NK-92 (cell line): Measurements from ENCODE around the gene HMG20B.
"Not testable (repeated sequence)": the region's sequence is repeated elsewhere in the genome, so short reads cannot be mapped to it uniquely, and the experiment has no call there.

Experiments used
- DNase-seq: peaks from one replicate; lab custom pipeline; 2025; ENCODE audit not compliant: unreplicated experiment; lab: John Stamatoyannopoulos, UW

HMG20B gene

DNA sequence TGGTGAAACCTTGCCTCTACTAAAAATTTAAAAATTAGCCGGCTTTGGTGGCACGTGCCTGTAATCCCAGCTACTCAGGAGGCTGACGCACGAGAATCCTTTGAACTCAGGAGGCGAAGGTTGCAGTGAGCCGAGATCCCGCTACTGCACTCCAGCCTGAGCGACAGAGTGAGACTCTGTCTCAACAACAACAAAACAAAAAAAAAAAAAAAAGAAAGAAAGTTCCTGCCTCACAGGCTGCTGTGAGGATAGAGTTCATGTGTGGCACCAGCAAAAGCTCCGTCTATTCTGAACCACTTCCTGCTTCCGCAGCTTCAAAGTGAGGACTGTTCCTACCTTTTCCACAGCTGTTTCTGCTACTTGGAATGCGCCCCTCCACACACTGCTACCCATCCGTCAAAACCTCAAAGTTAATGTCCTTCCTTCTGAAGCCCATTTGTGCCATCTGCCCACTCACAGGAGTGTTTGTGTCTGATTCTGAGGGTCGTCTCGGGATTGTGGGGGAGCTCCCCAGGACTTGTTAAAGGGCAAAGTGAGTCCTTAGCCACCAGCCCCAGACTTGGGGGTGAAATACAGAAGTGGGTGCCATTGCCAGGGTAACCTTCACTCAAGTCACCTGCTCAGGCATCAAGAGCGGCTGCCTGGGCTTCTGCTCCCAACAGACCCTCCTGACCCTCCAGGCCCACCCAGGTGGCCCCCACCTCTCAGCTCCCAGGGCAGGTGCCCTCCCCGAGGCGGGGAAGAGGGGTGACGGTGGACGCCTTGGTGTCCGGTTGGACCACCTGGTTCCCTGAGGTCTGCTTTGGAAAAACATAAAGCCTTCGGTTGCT, 18.3 kb upstream of the HMG20B start:
- DNase-seq = no peak

DNA sequence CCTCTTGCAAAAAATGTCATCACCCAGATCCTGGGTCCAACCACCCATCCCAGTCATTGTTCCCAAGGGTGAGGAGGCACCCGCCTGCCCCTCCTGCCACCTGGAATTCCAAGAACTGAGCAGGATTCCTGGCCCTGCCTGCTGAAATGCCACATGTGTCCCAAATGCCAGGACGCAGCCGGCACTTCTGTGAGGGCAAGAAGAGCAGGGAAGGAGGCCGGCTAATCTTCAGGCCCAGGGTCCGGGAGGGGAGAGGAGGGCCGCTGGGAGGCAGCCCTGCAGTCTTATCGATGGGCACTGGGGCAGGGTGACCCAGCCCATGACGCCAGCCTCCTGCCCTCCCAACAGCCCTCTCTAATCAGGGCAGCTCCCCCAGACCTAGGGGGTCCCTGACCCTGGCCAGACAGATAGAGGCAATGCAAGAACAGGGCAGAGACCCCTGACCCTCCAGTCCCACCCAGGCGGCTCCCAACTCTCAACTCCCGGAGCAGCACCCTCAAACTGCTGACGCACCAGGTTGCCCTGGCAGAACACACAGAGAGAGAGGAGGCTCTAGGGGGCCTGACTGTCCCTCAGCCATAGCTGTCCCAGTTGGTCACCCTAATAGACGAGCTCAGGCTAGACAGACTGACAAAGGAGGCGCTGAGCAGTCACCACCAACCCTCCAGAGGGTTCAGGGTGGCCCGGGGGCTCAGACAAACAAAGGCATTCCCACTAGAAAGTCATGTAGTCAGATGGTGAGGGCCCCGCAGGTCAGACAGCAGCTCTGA, 16.9 kb upstream of the HMG20B start:
- no peak for DNase-seq

DNA sequence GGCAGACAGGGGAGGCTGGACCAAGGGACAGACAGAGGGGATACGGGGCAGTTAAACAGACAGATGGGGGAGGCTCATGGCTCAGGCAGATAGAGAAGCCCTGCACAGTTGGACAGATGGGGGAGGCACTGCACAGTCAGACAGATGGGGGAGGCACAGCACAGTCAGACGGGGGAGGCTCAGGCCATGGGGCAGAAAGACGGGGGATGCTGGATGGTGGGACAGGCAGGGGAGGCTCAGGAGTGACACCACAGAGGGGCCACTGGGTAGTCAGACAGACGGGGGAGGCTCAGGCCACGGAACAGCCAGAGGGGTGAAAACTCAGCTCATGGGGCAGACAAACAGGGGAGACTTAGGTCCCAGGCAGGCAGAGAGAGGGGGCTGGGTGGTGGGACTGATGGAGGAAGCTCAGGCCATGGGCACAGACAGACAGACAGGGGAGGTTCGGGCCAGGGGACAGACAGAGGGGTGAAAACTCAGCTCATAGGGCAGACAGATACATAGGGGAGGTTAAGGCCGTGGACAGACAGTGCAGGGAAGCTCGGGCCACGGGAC, 16.2 kb upstream of the HMG20B start:
- no peak for DNase-seq

DNA sequence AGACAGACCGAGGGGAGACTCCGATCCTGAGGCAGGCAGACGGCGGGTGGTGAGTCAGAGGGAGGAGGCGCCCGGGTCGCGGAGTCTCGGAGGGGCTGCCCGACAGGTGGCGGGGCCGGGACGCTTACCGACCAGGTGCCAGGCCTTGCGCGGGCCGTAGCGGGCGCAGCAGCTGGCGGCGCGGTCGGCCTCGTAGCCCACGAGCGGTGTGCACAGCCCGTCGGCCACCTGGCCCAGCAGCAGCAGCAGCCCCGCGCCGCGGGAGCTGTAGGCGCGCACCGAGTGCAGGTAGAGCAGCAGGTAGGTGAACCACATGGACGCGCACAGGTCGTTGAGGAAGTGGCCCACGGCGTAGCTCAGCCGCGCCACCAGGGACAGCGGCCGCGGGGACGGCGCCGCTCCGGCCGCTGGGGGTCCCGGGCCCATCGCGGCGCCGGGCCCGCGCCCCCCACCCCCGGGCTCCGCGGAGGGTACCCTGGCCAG, 15.7 kb upstream of the HMG20B start:
- DNase-seq = no peak

DNA sequence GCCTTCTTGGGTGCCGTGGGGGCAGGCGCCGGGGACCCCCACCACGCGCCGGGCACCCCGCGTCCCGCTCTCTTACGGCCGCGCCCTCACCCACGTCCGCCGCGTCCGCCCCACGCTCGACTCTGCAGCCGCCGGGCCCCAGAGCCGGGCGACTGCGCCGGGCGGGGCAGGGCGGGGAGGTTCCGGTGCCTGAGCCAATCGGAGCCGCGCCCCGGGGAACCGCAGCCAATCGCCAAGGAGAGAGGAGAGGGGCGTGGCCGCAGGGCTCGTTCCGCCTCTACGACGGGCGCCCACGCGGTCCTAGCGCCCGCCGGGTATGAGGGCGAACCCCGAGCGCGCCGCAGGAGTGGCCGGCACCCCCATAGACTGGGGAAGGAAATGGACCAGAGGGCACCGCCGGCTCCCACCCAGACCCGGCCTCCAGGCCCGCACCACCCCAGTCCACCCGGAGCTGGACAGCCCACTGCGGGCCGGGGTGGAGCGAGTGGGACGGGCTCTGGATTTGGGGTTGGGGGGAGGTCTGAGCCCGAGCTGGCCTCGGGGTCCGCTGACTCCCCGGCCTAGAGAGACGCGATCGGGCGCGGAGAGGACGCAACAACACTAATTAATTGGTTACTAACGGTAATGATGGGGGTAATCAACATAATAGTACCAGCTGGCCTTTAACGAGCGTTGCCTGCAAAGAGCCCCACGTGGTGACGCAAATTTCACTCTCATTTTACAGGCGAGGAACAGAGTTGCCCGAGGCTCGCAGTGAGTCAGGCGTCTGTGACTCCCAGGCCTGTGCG, 15.1 kb upstream of the HMG20B start, which contains the start of gene MFSD12:
MFSD12 (minus strand) TSS at position 126 of the 788 bp plus-strand sequence. CDS start 183 bp downstream, outside the sequence.
- peak; percentile 60 for DNase-seq

DNA sequence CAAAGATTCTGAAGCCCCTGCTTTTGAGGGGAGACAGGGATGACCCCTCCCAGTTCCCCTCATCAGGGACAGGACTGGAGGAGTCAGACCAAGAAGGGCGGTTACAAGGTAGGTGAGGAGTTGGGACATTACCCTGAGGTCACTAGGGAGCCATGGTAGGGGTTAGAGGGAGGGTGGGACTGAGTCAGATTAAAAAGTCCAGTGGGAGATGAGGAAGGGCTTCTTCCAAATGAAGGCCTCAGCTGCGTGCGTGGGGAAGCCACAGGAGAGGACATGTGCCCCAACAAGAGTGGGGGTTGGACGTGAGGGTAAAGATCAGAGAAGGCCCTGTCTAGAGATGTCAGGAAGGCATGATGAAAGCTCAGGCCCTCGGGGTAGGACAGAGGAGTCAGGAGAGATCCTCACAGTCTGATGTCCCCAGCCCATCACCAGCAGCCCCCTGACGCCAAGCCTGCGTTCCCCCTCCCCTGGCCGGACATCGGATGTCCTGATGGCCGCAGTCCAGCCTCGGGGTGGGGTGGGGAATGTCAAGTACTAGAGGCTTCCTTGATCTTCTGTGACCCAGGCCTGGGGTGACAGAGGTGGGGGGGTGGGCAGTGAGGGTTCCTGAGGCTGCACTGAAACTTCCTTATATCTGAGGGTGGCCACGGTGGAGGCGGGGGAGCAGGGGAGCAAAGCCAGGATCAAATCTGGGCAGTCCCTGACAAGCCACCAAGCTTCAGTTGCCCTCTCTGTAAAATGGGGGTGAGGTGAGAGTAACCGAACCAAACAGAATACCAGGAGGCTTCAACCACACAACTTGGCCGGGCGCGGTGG, 8.8 kb upstream of the HMG20B start:
- DNase-seq = no peak

DNA sequence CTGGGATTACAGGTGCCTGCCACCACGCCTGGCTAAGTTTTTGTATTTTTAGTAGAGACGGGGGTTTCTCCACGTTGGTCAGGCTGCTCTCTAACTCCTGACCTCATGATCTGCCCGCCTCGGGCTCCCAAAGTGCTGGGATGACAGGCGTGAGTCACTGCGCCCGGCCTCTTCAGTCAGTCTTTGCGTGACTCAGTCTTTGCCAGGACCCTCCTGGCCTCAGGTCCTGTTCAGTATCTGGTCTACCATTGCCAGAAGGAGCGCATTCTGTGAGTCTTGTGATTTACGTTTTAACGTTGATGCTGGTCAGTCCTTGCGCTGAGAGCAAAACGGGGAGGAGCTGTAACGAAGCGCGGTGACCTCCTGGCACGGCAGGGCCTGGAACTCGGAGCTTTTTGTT, 7.6 kb upstream of the HMG20B start:
- DNase-seq = no peak

DNA sequence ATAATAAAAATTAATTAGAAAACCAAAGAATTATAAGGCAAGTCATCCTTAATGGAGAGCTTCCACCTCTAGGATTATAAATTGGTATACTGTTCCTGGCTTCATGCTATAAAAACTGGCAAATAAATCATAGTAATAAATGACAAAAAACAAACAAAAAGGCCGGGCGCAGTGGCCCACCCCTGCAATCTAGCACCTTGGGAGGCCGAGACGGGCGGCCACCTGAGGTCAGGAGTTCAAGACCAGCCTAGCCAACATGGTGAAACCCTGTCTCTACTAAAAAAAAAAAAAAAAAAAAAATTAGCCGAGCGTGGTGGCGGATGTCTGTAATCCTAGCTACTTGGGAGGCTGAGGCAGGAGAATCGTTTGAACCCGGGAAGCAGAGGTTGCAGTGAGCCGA, 2.7 kb upstream of the HMG20B start:
- DNase-seq = not testable (repeated sequence)

DNA sequence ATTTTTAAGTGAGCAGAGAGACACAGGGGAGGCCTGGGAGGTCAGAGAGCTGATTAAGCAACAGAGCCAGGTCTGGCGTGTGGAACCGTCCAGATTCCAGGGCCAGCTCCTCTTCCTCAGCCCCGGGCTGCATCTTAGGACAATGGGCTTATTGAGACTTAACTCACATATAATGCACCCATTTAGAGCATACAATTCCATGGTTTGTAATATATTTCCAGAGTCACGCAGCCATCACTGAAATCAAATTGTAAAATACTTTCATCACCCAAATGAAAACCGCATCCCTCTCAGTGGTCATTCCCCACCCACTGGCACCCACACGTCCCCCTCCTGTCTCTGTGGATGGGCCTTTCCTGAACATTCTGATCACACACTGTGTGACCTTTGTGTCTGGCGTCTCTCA, 2.1 kb upstream of the HMG20B start:
- DNase-seq = no peak

DNA sequence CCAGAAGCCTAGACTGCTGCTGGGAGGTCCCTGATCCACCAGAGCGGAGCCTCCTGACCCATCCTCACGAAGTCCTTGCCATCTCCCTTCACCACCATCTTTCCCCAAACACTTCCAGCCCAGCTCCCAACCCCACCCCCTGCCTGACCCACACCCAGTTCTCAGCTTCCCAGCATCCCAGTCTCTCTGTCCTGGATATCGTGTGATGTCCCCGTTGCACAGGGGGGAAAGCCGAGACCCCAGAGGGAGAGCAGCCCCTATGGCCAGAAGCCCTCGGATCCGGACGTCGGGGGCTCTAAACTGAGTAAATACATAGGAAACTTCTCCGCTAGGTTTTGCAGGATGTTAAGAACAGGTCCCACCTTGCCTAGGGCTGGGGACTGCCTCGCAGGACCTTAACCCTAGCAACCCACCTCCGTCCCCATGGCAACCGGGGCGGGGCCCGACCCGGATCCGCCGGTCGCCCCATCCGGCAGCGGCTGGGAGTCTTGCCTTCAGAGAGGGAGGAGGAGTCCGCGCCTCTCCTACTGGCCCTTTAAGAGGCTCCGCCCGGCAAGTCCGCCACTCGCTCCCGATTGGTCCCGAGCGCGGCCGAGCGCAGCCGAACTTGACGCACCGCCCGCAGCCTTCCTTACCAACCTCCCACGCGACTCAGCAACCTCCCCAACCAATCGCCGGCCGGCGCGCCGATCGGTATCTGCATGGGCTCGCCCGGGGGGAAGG, 451 bp upstream of the HMG20B start:
- peak; percentile 97 for DNase-seq

DNA sequence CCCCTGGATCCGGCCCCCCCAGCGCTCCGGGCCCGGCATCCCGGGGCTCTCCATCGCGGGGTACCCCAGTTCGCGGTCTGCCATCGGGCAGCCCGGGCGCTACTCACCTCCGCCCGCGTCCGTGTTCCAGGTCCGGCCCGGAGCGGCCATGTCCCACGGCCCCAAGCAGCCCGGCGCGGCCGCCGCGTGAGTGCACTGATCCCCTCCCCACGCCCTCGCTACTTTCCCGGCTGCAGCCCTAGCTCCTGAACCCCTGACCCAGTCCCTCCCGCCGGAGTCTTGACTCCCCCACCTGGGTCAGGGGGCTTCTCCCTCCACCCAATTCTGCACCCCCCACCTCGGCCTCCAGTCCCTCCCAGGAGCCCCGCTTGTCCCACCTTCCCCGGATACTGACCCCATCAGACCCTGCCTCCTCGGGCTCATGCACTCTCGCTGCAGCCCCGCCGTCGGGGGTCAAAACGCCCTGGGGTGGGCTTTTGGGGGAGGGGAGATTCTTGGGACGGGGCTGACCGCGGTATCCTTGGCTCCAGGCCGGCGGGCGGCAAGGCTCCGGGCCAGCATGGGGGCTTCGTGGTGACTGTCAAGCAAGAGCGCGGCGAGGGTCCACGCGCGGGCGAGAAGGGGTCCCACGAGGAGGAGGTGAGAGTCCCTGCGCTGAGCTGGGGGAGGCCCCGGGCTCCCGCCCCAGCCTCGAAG, 566 bp downstream of the HMG20B start:
- no peak for DNase-seq

DNA sequence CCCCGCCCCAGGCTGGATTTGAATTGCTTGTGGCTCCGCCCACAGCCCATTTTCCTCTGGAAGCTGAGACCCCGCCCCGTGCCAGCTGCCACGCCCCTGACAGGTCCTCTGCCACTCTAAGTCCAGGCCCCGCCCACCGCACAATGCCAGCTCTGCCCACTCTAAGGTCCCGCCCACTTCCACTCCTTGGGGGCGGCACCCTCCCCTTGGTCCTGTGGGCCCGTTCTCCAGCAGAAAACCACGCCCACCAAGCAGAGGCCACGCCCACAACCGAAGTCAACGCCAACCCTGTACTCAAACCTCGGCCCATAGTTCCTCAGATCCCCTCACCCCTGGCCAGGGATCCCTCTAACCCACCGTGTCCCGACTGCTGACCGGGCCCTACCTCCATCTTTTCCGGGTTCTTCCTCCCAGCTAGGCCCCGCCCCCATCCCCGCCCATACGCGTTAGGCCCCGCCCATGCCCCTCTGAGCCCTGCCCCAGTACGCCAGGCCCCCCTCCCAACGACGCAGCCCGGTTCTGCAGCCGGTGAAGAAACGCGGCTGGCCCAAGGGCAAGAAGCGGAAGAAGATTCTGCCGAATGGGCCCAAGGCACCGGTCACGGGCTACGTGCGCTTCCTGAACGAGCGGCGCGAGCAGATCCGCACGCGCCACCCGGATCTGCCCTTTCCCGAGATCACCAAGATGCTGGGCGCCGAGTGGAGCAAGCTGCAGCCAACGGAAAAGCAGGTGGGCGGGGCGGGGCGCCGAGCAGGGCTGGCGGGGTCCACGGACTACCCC, 1.3 kb downstream of the HMG20B start:
- no peak for DNase-seq

DNA sequence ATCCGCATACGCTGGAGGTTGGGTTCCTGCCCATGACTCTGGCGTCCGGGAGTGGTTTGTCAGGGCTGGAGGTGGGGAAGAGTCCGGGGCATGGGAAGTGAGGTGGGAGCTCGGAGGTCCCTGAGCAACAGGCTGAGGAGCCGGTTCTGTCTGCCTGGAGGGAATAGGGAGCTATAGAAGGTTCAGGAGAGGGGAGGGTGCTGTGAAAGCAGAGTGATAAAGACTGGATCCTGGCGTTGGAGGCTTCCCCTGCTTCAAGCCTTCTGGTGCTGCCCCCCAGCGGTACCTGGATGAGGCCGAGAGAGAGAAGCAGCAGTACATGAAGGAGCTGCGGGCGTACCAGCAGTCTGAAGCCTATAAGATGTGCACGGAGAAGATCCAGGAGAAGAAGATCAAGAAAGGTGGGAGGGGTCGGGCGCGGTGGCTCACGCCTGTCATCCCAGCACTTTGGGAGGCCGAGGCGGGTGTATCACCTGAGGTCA, 2.6 kb downstream of the HMG20B start:
- no peak for DNase-seq

DNA sequence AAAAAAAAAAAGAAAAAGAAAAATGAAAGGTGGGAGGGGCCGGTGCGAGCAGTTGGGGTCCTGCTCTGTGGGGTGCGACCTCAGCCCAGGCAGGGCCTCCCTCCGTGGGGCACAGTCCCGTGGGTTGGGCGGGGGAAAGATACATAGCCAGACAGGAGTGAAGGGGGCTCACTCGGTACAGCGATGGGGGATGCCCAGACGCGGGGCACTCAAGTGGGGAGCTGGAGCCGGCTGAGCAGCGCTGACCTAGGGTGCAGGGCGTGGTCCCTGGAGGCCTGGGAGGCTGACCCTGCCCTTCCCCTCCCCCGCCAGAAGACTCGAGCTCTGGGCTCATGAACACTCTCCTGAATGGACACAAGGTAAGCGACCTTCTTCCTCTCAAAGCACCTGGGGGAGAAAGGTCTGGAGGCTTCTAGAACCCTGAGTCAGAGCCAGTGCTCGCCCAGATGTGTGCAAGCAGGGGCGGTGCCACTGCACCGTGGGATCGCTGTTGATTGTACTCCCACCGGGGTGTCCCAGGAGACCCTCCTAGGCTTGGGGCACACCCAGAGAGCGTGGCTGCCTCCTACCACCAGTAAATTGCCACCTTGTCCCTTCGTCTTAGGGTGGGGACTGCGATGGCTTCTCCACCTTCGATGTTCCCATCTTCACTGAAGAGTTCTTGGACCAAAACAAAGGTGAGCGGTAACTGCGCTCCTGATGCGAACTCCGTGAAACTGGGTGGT, 3.4 kb downstream of the HMG20B start:
- no peak for DNase-seq

DNA sequence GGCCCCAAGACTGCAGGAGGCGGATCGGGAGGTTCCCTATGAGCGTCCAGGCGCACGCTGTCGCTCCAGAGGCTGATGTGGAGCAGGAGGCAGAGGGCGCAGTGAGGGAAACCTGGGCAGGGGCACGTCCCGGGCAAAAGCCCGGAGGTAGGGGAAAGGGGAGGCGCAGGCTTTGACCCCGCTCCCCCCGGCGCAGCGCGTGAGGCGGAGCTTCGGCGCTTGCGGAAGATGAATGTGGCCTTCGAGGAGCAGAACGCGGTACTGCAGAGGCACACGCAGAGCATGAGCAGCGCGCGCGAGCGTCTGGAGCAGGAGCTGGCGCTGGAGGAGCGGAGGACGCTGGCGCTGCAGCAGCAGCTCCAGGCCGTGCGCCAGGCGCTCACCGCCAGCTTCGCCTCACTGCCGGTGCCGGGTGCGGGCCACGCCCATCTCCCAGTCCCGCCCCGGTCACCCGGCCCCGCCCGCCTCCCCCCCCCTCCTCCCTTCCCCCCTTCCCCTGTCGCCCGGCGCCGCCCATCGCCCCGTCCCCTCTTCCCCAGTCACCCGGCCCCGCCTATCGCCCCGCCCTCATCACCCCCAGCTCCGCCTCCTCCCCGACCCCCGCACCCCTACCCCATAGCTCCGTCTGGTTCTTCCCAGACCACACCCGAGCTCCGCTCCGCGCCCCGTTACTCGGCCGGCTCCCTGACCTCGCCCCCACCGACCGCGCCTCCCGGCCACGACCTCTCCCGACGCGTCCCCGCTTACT, 4.1 kb downstream of the HMG20B start:
- no peak for DNase-seq

DNA sequence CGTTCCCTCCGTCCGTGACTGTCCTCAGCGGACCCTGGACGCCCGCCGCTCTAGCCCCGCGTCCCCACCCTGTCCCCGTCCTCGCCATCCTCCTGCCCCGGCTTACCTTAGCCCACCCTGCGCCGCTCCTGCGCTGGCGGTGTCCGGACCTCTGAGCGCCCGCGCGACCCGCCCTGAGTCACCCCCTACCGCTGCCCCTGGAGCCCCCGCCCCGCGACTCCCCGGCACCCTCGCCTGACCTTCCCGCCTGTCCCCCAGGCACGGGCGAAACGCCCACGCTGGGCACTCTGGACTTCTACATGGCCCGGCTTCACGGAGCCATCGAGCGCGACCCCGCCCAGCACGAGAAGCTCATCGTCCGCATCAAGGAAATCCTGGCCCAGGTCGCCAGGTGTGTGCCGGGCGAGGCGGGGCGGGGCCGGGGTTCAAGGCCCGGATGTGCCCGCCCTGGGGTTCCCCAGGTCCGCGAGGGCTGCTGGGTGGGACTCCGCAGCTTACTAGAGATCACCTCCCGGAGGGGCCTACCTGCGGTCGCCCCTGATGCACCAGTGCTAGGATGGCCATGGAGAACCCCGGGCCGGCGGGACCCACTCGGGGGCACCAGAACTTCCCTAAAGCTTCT, 5.1 kb downstream of the HMG20B start:
- no peak for DNase-seq
